Astrocyte (in vitro differentiated cells and primary cell): Measurements from ENCODE around the gene TENT4A.

Experiments
- CTCF ChIP-seq: IDR thresholded peaks from 2 replicates; pipeline ENCODE4 v1.5.1; 2011; ENCODE audit warnings: low read depth, mild to moderate bottlenecking, inconsistent platforms, low read length, moderate library complexity; ENCODE audit not compliant: insufficient read depth
- EZH2 ChIP-seq: IDR thresholded peaks from 2 replicates; pipeline ENCODE4 v1.6.1; 2012; ENCODE audit warnings: mild to moderate bottlenecking, low read length, inconsistent platforms; ENCODE audit not compliant: insufficient read depth

GRCh38 chr5:6729386-6730310 is 16.4 kb downstream of the TENT4A start:
- TF ChIP-seq CTCF (no peak), EZH2 (no peak)
